ENCODE data around the gene EEA1.

DNA sequence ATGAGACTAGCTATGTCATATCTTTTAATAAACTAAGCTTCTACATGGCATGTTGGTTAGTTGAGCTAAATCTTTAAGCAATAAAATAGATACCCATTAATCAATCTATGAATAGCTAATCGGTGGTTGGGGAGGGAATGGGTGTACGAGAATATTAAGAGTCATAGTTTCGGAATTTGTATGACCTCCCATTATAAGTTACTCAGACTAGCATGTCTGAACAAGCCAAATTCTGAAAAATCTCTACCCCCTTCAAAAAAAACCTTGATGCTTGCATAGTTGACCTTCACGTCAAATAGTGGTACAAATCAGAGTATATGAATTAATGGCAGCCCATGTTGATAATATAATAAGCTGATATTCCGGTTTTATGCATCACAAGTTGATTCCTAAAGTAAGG, 166.3 kb downstream of the EEA1 start:
- TF ChIP-seq, protein P1, sequence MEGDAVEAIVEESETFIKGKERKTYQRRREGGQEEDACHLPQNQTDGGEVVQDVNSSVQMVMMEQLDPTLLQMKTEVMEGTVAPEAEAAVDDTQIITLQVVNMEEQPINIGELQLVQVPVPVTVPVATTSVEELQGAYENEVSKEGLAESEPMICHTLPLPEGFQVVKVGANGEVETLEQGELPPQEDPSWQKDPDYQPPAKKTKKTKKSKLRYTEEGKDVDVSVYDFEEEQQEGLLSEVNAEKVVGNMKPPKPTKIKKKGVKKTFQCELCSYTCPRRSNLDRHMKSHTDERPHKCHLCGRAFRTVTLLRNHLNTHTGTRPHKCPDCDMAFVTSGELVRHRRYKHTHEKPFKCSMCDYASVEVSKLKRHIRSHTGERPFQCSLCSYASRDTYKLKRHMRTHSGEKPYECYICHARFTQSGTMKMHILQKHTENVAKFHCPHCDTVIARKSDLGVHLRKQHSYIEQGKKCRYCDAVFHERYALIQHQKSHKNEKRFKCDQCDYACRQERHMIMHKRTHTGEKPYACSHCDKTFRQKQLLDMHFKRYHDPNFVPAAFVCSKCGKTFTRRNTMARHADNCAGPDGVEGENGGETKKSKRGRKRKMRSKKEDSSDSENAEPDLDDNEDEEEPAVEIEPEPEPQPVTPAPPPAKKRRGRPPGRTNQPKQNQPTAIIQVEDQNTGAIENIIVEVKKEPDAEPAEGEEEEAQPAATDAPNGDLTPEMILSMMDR (IDR thresholded peaks at IDR 0.05) = no peak
- TF ChIP-seq POLR2A (IDR thresholded peaks at IDR 0.05) = no peak
